IPS-NIHi7 (cell line): Measurements from ENCODE around the gene ARHGEF4.

Source experiments
- DNase-seq: peaks from one replicate; pipeline ENCODE4 v3.0.0; 2012; ENCODE audit warnings: mixed read lengths; ENCODE audit errors: extremely low spot score

Gene ARHGEF4

DNA sequence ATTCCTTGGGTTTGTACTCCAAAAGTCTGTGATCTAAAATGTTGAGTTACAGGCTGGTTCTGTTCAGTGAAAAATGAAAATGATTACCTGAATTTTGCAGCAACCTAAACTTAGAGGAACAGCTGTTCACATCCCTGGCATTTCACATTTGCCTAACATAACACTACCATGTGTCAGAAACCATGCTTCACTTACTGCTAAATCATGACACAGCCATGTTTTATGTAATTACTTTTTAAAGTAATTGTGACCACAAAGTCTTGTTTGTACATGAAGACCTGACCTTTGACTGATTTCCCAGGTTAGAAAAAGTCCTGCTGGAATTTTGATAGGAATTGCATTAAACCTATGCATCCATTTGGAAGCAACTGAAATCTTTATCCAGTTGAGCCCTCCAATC lies 177.4 kb downstream of the ARHGEF4 start:
- DNase-seq: no peak

DNA sequence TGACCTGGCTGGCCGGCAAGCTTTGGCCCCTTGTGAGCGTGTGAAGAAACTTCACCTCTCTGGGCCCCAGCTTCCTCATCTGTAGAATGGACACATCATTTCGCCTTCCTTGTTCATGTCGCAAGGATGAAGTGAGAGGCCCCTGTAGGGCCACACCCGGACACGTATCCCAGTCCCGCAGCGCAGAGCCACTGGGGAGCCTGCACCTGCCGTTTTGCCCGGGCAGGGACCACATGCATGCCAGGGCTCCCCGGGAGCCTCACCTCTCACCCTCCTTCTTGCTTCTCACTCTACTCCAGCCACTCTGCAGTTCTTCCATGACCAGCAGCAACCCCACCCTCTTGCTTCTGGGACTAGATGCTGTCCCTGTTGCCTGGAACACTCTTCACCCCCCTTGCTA lies 179.1 kb downstream of the ARHGEF4 start:
- no peak for DNase-seq

DNA sequence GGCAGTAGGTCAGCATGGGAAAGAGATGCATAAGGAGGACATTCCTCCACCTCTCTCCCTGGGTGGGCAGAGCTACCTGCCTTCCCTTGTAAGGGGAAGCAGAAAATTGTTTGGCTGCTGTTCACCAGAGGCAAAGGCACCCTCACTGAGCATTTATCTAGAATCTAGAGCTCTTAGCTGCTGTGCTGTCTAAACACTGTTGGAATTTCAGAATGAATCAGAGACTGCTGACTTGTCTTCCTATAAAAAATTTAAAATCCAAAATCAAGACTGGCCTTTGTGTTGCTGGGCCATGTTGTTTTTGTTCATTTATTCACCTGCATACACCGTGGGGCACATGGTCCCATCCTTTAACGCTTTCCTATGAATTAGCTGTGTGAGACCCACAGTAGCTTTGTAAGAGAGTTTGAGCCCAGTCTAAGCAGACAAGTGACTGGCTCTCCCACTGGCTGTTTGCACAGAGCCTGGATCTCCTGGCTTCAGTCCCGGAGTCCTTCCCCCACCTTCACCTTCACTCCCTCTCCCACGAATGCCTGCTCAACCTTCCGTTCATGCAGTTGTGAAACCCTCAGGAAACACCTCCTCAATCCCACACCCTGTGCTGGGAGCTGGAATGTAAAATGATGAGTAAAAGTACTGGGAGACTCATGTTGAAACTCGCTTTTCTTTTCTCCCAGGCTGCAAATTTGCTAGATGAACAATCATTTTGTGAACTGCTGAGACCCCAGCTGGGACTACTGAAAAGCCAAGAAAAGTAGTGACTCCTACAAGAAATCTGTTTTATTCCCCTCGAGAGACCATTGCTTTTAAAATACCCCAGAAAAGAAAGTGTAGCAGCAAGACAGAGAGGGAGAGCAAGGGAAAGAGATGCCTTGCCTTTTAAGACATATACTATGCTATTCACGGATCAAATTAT lies 180.4 kb downstream of the ARHGEF4 start:
- DNase-seq: no peak

DNA sequence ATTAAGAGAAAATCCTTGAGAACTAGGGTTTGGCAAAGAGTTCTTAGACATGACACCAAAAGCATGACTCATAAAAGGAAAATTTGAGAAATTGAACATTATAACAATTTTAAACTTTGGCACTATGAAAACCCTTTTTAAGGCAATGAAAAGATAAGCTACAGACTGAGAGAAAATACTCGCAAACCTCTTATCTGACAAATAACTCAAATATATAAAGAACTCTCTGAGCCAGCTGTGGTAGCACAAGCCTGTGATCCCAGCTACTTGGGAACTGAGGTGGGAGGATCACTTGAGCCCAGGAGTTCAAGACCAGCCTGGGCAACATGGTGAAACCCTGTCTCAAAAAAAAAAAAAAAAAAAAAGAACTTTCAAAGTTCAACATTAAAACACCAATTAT lies 186.0 kb downstream of the ARHGEF4 start:
- no peak for DNase-seq

DNA sequence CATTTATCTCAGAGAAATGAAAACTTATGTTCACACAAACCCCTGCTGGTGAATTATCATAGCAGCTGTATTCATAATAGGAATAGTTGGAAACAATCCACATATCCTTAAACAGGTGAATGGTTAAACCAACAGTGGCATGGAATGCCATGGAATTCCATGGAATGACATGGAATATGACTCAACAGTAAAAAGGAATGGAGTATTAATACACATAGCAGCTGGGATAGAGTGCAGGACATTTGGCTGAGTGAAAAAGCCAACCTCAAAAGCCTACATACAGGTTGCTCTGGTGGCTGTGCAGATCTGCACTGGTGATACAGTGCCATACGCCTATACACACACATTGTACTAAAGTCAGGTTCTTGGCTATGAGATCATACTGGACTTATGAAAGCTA lies 187.0 kb downstream of the ARHGEF4 start:
- DNase-seq: no peak

DNA sequence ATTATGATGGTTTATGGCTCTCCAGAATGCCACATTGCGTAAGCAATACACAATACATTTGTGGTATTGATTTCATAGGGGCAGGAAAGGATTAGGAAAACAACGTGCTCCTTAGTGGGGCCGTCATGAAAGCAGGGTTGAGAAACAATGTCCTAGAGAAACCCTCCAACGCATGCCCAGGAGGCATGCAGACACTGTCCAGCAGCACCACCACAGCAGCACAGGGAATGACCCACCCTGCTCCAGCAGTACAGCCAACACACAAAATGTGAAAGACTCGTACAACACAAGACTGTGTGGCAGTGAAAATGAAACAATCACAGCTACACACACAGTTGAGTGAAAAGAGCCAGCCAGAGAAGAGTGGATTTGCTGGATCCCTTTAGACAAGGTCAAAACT lies 190.2 kb downstream of the ARHGEF4 start:
- DNase-seq: no peak

DNA sequence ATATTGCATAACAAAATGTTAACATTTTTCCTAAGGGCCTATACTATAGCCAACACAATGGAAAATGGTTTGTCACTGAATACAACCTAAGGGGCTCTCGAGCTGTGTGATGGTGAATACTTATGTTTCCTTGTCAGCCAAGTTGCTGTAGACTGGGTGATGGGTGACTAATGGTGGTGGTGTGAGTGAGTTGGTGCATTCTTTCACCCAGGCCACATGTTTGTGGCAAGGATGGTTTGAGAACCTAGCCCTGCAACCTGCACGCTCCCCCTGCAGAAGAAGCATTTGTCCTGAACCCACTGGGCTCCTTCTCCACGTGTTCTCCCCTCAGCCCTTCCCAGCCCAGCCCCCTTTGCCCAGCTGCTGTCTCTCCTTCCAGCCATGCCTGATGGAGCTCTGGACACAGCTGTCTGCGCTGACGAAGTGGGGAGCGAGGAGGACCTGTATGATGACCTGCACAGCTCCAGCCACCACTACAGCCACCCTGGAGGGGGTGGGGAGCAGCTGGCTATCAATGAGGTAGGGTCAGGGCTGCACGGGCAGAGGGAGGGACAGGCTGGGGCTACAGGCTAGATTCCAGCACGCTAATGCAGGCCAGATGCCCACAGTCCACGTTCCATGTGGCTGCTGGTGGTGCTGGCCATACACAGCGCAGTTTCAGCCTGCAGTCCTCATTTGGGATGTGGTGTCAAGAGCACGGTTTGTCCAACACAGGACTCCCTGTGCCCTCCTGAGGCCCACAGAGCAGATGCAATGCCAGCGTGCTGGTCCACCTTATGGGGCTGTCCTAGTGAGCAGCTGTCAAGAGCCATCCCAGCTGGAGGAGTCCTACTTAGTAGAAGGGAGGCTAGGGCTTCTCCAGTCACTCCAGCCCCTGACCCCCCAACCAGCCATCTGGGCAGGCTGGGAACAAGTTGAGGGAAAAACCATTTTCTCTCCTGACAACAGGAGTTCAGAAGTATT lies 191.1 kb downstream of the ARHGEF4 start:
- no peak for DNase-seq

DNA sequence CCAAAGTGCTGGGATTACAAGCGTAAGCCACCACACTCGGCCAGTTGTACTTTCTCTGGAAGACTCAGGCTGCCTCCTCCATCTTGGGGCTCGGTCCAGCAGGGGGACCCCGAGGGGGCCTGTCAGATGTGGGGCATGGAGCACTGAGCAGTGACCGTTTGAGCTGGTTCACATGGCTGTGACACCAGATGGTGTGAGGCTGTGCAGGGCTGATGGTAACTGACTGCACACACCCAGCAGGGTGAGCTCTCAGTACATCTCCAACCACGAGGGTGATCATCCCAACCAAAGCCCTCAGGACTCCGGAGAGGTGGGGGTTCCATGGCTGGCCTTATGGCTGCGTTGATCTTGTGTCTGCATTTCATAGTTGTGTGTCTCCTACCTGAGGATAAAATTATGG lies 193.1 kb downstream of the ARHGEF4 start:
- DNase-seq: no peak

DNA sequence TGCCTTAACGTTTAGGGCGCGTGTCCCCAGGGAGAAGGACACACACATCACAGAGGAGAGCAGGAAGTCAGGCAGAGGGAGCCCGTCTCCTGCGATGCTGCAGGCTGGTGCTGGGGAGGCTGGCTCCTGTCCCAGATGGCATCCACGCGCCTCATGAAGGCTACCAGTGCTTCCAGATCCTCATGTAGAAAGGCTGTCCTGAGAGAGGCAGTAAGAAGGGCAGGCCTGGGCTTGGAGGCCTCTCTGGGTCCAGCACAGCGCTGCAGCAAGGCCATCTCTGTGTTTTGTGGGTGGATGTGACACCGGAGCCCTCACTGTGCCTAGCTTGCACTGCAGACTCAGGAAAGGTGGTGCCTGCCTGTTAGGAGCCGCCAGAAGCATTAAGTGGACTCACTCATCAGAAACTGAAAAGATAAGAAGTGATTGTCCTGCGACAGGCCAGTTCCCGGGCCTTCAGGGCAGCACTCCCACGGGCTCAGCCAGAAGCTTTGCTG lies 193.8 kb downstream of the ARHGEF4 start:
- DNase-seq: no peak

DNA sequence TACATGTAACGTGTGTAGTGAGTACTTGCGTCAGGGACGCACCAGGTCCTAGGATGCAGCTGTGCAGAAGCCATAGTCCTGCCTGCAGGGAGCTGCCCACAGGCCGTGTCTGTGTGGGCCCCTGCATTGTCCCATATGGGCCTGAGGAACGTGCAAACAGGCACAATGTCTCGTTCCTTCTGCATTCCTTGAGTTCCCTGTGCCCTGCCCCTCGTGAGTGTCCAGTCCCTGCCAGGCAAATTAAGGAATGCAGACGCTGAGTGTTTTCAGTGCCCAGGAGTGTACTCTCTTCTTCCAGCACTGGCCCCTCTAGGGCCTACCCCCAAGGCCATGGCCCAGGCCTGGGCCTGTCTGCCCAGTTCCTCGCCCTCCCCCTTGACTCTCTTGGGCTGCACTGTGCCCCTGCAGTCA lies 194.7 kb downstream of the ARHGEF4 start:
- DNase-seq: no peak

DNA sequence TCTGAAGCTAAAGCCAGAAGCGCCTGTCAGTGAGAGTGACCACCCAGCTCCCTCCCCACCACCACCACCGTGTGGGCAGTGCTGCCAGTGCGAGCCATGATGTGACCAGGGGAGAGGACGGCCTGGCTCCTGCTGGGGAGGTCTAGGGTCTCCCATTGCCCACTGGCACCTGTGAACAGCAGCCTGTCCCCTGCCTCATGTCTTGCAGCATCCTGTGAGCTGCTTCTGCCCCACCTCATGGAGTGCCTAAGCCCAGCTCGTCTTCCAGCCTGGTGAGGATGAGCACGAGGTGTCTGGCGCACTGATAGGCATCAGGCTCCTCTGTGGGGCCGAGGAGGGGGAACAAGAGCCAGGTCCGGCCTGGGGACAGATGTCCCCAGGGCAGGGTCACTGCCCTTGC lies 195.2 kb downstream of the ARHGEF4 start:
- DNase-seq: no peak

DNA sequence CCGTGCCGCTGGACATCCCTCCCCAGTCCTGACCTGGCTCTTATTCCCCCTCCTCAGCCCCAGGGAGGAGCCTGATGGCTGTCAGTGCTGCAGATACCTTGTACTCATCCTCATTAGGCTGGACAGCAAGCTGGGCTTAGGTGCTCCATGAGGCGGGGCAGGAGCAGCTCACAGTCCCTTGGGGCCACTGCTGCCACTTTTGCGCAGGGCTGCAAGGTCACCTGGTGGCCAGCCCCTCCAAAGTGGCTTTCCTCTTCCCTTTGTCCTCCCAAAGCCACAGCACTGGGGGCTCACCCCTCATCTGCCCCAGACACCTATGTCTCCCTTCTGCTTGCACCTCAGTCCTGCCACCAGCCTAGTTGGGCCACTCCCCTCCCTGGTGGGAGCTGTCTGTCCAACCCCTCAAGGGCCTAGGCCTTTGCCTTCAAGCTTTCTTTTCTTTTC lies 195.7 kb downstream of the ARHGEF4 start:
- DNase-seq: no peak

DNA sequence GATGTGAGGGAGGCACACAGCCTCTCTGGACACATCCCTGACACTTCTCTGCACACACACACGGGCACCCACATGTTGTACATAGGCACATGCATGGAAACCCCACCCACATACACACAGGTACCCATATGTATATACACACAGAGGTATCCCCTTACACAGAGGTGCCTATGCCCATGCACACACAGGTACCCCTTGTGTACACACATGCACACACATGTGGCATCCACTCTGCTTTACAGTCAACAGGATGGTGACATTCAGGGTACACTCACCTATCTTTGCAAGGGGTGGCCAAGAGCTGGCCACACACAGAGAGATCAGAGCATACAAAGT lies 197.0 kb downstream of the ARHGEF4 start:
- no peak for DNase-seq

DNA sequence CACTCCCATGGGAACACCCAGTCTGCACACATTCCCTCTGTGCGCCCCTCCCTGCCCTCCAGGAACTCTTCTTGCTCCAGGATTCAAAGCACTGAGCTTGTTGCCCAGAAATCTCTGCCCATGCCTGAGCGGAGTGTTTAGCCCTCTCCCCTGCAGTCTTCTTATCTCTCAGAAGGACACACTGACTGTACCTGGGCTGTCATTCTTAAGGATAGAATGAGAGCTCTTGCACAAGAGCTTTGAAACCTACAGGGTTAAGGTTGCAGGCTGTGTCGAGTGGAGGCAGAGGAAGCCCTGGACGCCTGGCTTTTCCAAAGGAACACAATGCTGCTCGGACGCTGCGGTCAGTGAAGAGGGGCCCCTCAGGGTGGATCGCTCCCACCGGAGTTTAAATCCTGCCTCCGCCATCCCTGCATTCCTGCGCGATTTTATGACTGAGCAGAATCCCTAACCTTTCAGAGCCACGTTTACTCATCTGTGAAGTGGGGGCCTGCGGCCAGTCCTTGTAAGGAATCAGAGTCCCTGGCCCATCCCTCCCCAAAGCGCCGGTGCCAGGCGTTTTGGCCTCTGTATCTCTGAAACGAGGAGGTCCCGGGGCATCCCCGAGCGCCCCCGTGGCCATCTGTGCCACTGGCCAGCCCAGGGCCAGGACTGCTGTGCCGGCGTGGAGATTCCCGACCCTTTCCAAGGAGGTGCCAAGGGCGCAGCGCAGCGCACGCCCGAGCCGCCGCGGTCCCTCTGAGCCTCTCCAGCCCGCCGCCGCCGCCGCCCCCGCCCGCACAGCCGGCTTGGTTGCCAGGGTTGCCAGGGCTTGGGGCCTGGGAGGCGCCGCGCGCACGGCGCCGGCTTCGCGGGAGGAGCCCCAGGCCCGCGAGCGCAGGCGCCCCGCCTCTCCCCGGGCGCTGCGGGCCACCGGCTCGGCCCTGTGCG lies 197.7 kb downstream of the ARHGEF4 start:
- peak; percentile 80 for DNase-seq

DNA sequence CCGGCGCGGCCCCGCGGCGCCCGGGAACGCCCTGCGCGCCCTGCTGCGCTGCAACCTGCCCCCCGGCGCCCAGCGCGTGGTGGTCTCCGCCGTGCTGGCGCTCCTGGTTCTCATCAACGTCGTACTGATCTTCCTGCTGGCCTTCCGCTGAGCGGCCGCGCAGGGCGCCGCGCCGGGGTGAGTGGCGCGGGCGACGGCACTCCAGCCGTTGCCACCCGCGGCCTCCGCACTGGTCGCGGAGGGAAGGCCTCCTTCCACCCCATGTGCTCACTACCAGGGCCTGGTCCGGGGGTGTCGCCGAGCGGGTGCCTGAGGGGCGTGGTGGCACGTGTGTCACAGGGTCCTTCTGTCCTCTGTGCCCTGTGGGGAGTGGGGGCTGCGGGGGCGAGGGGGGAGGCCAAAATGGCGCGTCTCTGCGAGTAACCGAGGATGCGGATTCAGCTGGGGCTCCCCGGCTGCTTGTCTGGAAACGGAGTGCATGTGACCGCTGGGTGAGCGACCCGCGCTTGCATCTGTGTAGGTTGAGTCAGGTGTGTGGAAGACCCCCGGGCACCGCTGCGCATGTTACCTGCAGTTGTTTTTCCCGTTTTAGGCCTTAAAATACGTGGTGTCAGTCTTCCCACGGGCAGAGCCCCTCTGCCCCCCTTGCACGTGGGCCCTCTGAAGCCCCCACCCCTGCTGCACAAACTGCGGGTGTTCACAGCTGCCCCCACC lies 198.6 kb downstream of the ARHGEF4 start:
- no peak for DNase-seq

DNA sequence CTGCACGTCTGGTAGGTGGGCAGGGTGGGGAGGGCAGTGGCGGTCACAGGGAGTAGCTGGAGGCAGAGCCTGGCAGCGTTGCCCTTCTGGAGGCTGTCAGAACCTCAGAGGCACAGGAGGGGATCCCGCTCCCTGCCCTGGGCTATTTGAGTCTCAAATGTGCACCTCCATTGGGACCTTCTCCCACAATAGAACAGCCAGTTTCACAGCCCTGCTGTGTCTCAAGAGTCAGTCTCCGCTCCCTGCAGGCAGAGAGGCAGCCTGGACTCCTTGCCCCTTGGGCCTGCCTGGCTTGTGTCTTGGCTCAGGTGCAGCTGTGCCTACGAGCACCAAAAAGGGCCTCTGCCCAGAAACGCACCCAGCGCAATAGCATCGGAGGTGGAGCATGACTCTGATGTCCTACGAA lies 199.1 kb downstream of the ARHGEF4 start:
- no peak for DNase-seq

DNA sequence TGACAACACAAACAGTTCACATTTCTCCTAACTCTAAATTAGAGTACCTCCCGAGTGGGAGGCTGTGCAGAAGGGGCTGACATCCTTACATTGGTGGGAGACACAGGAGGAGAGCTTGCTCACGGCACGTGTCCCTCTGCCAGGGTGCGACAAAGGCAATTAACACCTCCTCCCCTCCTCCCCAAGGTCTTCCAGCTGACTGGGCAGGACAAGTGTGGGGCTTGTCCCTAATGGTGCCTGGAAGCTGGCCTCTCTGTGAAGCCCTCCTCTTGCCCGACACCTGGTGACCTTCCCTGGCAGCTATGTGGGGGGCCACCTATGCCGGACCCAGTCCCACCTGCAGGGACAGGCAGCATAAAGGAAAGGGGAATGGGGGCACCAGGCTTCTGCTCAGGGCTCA lies 199.6 kb downstream of the ARHGEF4 start:
- DNase-seq: no peak

DNA sequence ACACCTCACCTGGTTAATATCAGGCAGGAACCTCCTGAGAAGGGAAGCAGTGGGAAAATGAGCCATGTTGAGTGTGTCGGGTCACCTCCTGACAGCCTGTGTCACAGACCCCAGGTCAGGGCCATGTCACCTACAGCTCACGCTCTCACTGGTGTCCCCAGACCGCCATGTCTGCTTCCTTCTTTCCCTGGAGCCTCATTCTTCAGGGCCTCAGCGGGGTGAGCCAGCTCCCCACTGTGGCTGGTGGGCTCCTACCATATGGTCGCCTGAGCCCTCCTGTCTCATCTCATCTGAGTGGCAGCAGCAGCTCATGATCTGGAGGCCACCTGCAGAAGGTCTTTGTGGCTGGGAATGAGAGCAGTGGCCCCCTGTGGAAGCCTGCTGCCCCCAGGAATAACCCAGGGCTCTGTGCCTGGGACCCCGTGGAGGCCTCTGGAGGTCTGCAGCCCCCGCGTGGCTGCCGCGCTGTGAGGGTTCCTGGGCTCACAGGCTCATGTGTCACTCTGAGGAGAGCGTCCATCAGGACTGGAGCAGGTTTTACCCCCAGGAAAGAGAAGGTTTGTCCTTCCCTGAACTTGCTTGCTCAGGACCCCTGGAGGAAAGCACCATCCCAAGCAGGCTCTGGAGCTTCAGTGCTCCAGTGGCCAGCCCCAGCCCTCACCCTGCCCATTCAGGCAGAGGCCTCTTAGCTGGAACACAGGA lies 200.1 kb downstream of the ARHGEF4 start:
- no peak for DNase-seq

DNA sequence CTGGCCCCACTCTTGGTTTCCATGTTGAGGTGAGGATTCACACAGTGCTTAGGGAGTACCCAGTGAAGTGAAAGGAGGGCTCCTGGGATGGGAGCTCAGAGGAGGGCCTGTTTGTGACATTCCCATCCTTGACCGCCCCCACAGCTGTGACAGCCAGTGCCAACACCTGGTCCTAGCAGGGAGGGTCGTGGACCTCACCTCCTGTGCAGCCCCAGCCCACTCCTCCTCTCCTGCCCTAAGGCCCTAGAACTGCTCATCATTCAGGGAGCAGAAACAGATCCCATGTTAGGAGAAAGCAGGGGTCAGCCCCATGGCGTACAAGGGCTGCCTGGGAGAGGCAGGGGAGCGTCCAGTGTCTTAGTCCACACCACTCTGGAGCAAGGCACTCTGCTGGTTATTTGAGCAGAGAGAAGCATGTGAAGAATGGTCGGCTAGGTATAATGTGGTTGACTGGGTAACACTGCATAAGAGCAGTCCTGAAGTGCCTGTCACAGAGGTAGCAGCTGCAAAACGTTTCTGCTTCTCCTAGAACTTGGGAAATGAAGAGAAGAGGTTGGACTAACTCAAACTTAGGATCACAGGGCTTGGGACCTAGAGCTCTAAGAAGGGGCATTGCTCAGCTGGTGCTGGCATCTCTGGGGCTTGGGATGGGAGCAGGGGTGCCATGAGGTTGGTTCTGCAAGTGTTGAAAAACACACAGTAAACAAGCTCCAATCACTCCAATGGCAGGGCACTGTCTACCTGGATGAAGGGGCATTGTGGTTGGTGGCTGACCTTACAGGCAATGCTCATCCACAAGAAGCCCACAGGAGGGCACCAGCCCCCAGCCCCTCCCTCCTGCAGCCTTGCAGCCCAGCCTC lies 200.9 kb downstream of the ARHGEF4 start:
- no peak for DNase-seq
